Brain microvascular endothelial cell (primary cell): ENCODE measurements around the gene KREMEN2.
"Not testable (repeated sequence)": the region's sequence is repeated elsewhere in the genome, so short reads cannot be mapped to it uniquely, and the experiment has no call there.

Source experiments
- DNase-seq: peaks from one replicate; pipeline ENCODE4 v3.0.0-alpha.2; 2020
- H3K27ac ChIP-seq: fragments of 250-450 bp; sonication (Bioruptor Pico); 2 replicates; pipeline ENCODE4 v1.5.1; 2020; ENCODE audit warnings: mild to moderate bottlenecking, moderate library complexity
- H3K27me3 ChIP-seq: fragments of 250-450 bp; sonication (Bioruptor Pico); replicated peaks from 2 replicates; pipeline ENCODE4 v1.5.1; 2020; ENCODE audit warnings: mild to moderate bottlenecking
- H3K36me3 ChIP-seq: fragments of 250-450 bp; sonication (Bioruptor Pico); replicated peaks from 2 replicates; pipeline ENCODE4 v1.5.1; 2020; ENCODE audit warnings: mild to moderate bottlenecking
- H3K4me3 ChIP-seq: 2 replicates; pipeline ENCODE4 v1.5.1; 2011; ENCODE audit warnings: low read depth, mild to moderate bottlenecking, control low read depth, low read length, moderate library complexity
- CTCF ChIP-seq: IDR thresholded peaks from 2 replicates; pipeline ENCODE4 v1.5.1; 2011; ENCODE audit warnings: low read depth, mild to moderate bottlenecking, moderate library complexity, low read length, control low read depth, inconsistent platforms; ENCODE audit errors: missing control alignments
- in situ Hi-C: cut with HindIII; loops from 2 replicates; pipeline ENCODE4 v1.10.0; 2017; ENCODE audit warnings: low sequenced_read_pairs, low pct_ligation_motif_present

Gene KREMEN2

GRCh38 chr16:2924901-2925755, 38.9 kb upstream of the KREMEN2 start:
- peaks cover 14% of the 10 kb centered on the region for H3K36me3 ChIP-seq
- H3K27me3 ChIP-seq, result no peaks in the 10 kb centered on the region
- H3K27ac ChIP-seq, result no peak overlapping the region
- no peak for TF ChIP-seq CTCF
- in situ Hi-C loops, result no loop called here
- H3K4me3 ChIP-seq, result no peak overlapping the region
- no peak for DNase-seq

GRCh38 chr16:2925951-2926649, 38.0 kb upstream of the KREMEN2 start:
- in situ Hi-C loops, result no loop called here
- no peaks in the 10 kb centered on the region for H3K27me3 ChIP-seq
- DNase-seq, result no peak
- no peak overlapping the region for H3K4me3 ChIP-seq
- TF ChIP-seq CTCF, result no peak
- H3K36me3 ChIP-seq, result peaks cover 17% of the 10 kb centered on the region
- H3K27ac ChIP-seq, result no peak overlapping the region

- no peak for TF ChIP-seq CTCF
- DNase-seq, result no peak
- in situ Hi-C loops, result no loop called here
- Histone ChIP-seq H3K27me3 (no peaks in the 10 kb centered on the region), H3K36me3 (peaks cover 17% of the 10 kb centered on the region), H3K27ac (no peak overlapping the region), H3K4me3 (peak overlapping the region; percentile 20)
Measured at GRCh38 chr16:2926650-2926999, 37.5 kb upstream of the KREMEN2 start.

- Histone ChIP-seq H3K4me3 (peak overlapping the region; percentile 20), H3K36me3 (peaks cover 12% of the 10 kb centered on the region), H3K27me3 (no peaks in the 10 kb centered on the region), H3K27ac (no peak overlapping the region)
- TF ChIP-seq CTCF, result peak; percentile 94
- DNase-seq, result peak; percentile 85
- in situ Hi-C loops, result no loop called here
Measured at GRCh38 chr16:2927010-2927646, 36.9 kb upstream of the KREMEN2 start.

- H3K27ac ChIP-seq, DNase-seq, H3K36me3 ChIP-seq, in situ Hi-C loops, H3K4me3 ChIP-seq, H3K27me3 ChIP-seq: not testable (repeated sequence)
Measured at GRCh38 chr16:2928151-2928550, 35.9 kb upstream of the KREMEN2 start.

- TF ChIP-seq CTCF, result no peak
- Histone ChIP-seq H3K4me3 (no peak overlapping the region), H3K36me3 (peaks cover 15% of the 10 kb centered on the region), H3K27me3 (no peaks in the 10 kb centered on the region), H3K27ac (no peak overlapping the region)
- no peak for DNase-seq
- in situ Hi-C loops, result no loop called here
Measured at GRCh38 chr16:2928796-2929195, 35.3 kb upstream of the KREMEN2 start.
